HG02884 (cell line): ENCODE results near the gene UBE2G2.

Experiments
- ATAC-seq: cut with Tn5 transposase; IDR thresholded peaks from one replicate; pipeline ENCODE4 v1.9.1; 2021; ENCODE audit warnings: mild to moderate bottlenecking, moderate library complexity; ENCODE audit not compliant: unreplicated experiment

The UBE2G2 gene

GRCh38 chr21:44792702-44793591, 8.7 kb downstream of the UBE2G2 start:
- ATAC-seq, result no peak

GRCh38 chr21:44791993-44792392, 9.6 kb downstream of the UBE2G2 start:
- no peak for ATAC-seq

DNA sequence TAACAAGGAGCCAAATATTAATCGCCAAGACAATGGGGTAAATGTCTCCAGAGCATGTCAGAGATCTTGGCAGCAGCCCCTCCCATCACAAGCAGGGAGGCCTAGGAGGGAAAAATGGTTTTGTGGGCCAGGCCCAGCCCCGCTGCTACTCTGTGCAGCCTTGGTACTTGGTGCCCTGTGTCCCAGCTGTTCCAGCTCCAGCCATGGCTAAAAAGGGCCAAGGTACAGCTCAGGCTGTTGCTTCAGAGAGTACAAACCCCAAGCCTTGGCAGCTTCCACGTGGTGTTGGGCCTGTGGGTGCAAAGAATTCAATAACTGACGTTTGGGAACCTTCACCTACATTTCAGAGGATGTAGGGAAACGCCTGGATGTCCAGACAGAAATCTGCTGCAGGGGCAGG, 10.4 kb downstream of the UBE2G2 start:
- ATAC-seq, result no peak

DNA sequence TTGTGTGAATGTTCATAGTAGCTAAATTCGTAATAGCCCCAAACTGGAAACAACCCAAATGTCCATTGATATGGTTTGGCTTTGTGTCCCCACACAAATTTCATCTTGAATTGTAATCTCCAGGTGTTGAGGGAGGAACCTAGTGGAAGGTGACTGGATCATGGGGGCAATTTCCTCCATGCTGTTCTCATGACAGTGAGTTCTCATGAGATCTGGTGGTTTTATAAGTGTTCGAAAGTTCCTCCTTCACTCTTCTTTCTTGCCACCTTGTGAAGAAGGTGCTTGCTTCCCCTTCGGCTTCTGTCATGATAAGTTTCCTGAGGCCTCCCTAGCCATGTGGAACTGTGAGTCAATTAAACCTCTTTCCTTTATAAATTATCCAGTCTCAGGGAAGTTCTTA, 11.3 kb downstream of the UBE2G2 start:
- no peak for ATAC-seq

DNA sequence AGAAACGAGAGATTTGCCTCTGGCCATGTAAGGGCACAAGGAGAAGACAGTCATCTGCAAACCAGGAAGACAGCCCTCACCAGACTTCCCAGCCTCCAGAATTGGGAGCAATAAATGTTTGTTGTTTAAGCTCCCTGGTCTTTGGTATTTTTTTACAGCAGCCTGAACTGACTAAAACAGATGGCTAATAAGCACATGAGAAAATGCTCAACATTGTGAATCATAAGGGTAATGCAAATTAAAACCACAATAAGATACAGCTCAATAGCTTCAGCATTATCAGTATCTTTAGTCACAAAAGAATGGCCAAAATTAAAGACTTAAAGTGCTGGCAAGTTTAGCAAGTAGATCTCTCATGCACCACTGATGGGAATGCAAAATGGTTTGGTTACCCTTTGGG, 11.7 kb downstream of the UBE2G2 start:
- ATAC-seq, result no peak

- no peak for ATAC-seq
Observed at GRCh38 chr21:44785620-44786335, 15.8 kb downstream of the UBE2G2 start.

DNA sequence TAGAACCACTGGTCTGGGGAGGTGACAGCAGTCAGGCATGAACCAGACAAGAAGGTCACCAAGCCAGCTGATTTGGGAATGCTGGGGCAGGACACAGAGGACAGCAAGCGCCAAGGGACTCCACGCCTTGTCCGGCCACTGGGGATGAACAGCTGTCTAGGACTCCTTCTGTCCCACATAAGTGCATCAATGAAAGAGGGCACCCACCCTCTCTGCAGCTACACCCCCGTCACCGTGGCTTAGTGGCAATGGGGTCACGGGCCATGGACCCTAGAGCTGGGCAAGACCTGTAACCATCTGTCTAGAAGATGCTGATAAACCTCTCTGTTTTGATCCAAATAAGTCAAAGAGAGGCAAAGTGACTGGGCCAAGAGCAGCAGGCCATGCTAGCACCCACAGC, 16.8 kb downstream of the UBE2G2 start:
- no peak for ATAC-seq

DNA sequence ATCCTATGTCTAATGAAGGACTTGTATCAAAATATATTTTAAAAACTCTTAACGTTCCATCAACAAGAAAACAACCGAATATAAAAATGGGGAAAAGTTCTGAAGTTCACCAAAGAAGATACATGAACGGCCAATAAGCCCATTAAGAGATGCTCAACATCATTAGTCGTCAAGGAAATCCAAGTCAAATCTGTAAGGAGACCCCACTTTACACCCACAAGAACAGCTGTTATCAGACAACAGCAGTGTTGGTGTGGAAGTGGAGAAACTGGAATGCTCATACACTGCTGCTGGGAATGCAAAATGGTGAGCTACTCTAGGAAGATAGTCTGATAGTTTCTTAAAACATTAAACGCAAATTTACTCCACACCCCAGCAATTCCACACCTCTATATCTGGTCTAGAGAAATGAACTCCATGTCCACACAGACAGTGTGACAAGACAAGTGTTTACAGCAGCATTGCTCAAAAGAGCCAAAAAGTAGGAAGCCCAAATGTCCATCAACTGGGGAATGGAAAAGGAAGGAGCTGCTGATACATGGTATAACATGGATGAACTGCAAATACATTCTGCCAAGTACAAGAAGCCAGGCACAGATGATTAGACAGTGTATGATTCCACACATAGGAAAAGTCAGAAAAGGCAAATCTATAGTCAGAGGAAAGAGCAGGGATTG, 18.5 kb downstream of the UBE2G2 start:
- ATAC-seq, result no peak

GRCh38 chr21:44780767-44781459, 20.7 kb downstream of the UBE2G2 start:
- no peak for ATAC-seq

GRCh38 chr21:44780137-44780502, 21.5 kb downstream of the UBE2G2 start:
- ATAC-seq, result no peak

GRCh38 chr21:44779417-44780136, 22.0 kb downstream of the UBE2G2 start:
- no peak for ATAC-seq

DNA sequence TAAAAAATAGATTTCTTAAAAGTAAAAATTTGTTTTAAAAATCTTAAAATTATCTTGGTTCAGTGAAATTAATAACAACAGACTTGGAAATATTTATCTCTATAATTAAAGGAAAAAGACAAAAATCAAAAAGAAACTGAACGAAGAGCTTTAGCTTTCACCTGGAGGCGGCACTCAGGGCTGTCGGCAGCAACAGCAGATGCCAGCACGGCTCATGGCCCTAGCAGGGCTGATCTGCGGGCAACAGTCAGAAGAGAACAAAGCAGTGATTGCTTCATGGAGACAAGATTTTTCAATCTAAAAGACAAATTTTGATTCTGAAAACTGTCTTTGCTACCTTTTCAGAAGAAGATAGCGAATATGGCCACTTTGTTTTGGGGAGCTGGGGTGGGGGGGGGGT, 22.6 kb downstream of the UBE2G2 start:
- no peak for ATAC-seq

DNA sequence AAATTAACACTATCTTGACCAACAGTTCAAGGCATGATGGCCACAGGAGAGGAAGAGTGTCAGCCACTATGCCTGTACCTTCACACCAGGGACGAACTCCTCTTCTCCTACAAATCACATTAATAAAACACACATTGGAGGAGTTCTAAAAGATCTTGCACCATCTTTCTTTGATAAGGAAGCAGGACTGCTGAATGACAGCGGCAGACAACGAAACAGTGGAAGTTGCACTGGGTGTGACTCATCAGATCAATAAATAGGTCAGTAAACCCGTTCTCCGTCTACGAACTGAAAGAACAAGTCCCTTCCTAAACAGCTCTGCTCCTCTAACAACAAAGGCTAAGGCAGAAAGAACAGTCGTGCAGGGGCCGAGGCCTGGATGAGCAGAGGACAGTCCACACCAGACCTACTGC, 23.1 kb downstream of the UBE2G2 start:
- no peak for ATAC-seq

- ATAC-seq, result no peak
Observed at GRCh38 chr21:44778094-44778493, 23.5 kb downstream of the UBE2G2 start.

- ATAC-seq, result no peak
Observed at GRCh38 chr21:44774972-44775371, 26.6 kb downstream of the UBE2G2 start.

GRCh38 chr21:44773291-44773932, 28.2 kb downstream of the UBE2G2 start:
- no peak for ATAC-seq

GRCh38 chr21:44771896-44772525, 29.6 kb downstream of the UBE2G2 start:
- ATAC-seq, result no peak

DNA sequence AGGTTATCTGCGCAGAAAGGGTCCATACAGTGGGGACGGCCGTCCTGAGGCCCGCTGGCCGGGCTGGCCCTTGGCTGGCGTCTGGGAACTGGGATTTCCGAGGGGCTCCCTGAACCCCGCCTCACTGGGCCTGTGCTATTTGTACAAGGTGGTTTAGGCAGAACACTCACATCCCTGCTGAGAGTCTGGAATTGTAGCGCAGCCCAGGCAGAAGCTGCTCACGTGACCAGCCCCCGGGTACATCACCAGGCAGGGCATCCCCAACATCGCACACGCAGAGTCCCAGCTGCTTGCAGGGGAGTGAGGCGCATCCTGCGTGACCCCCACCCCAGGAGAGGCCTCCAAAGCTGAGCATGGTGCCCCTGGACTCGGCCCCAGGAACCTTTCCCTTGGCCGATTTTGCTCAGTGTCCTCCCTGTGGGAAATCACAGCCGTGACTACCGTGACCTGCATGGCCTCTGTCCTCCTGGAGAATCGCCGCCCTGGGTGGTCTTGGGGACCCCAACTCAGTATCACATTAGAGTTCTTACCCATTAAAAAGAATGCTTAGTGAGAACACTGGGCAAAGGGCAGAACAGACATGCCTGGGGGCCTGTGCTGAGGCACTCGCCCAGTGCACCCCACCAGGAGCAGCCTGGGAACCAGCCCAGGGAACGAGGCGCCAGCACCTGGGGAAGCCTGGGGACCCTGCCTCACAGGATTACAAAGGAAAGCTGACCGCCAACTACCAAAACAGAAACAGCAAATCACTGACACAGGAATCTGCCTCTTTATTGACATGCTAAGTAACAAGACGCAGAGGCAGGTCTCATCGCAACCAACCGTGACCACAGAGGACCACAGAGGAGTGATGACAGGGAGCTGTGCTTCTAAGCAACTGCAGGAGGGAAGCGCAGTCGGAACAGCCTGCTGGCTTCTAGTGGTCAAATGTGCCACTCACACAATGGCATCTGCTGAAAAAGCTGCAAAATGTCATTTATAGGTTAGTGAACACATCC, 33.5 kb downstream of the UBE2G2 start:
- no peak for ATAC-seq
